CD14-positive monocyte (primary cell): ENCODE measurements around the gene IGFBP6. TPM values are rescaled to one million over a fixed set of nuclear protein-coding genes. Genes with fewer than 3 reads are reported as not detected.

Experiments
- DNase-seq, 3 donors: peaks; one replicate each; pipeline ENCODE4 v3.0.0-alpha.2; 2011 to 2022
- H2AFZ ChIP-seq: 2 replicates; pipeline ENCODE4 v1.6.0; 2012; ENCODE audit warnings: mild to moderate bottlenecking, low read depth, low read length, inconsistent platforms; ENCODE audit not compliant: insufficient read depth, poor library complexity, severe bottlenecking
- H3K27ac ChIP-seq, 2 donors: 1 replicate in 1 of 2; 2 replicates in 1 of 2; pipeline ENCODE4 v1.5.1; 2012 to 2013; ENCODE audit warnings: low read length in 2 of 2, control low read depth in 1 of 2, inconsistent platforms in 1 of 2, low read depth in 1 of 2, mild to moderate bottlenecking in 1 of 2
- H3K27me3 ChIP-seq, 2 donors: one replicate each; pipeline versions ENCODE4 v1.6.0 to v1.6.1; 2011 to 2013; ENCODE audit warnings: low read length in 2 of 2; ENCODE audit not compliant: control insufficient read depth in 2 of 2, insufficient read depth in 2 of 2
- H3K36me3 ChIP-seq, 2 donors: replicated peaks in 1 of 2; 1 replicate in 1 of 2; 2 replicates in 1 of 2; pipeline versions ENCODE4 v1.5.1 to v1.6.1; 2012 to 2013; ENCODE audit warnings: low read length in 2 of 2, control low read depth in 1 of 2, inconsistent platforms in 1 of 2, mild to moderate bottlenecking in 1 of 2; ENCODE audit not compliant: insufficient read depth in 2 of 2, control insufficient read depth in 1 of 2
- H3K4me1 ChIP-seq, 2 donors: 1 replicate in 1 of 2; 2 replicates in 1 of 2; pipeline versions ENCODE4 v1.5.1 to v1.6.1; 2012 to 2013; ENCODE audit warnings: low read length in 2 of 2, control low read depth in 1 of 2, inconsistent platforms in 1 of 2, mild to moderate bottlenecking in 1 of 2, moderate library complexity in 1 of 2; ENCODE audit not compliant: insufficient read depth in 2 of 2, control insufficient read depth in 1 of 2
- H3K4me2 ChIP-seq: replicated peaks from 2 replicates; pipeline ENCODE3; 2012; ENCODE audit warnings: low read length, moderate library complexity, mild to moderate bottlenecking; ENCODE audit not compliant: poor library complexity, severe bottlenecking; ENCODE audit errors: extremely low read depth
- H3K4me3 ChIP-seq, 3 experiments: fragments of 200-600 bp in 1 of 3; sonication (generic) in 1 of 3; replicated peaks in 1 of 3; 1 replicate in 2 of 3; 2 replicates in 1 of 3; pipeline ENCODE4 v1.5.1; 2011 to 2013; ENCODE audit warnings: low read length in 3 of 3, mild to moderate bottlenecking in 3 of 3, control low read depth in 2 of 3, low read depth in 2 of 3, inconsistent platforms in 1 of 3, moderate library complexity in 1 of 3
- H3K79me2 ChIP-seq: 2 replicates; pipeline ENCODE4 v1.6.0; 2012; ENCODE audit warnings: mild to moderate bottlenecking, control low read depth, inconsistent platforms, low read length, moderate library complexity; ENCODE audit not compliant: insufficient read depth
- H3K9ac ChIP-seq: 2 replicates; pipeline ENCODE4 v1.6.0; 2017; ENCODE audit warnings: low read length, mild to moderate bottlenecking; ENCODE audit not compliant: insufficient read depth, poor library complexity, severe bottlenecking
- H3K9me3 ChIP-seq, 2 donors: replicated peaks in 1 of 2; 1 replicate in 1 of 2; 2 replicates in 1 of 2; pipeline versions ENCODE4 v1.5.1 to v1.6.1; 2012 to 2013; ENCODE audit warnings: low read length in 2 of 2, control low read depth in 1 of 2; ENCODE audit not compliant: control insufficient read depth in 1 of 2, insufficient read depth in 1 of 2
- H4K20me1 ChIP-seq: 2 replicates; pipeline ENCODE4 v1.6.0; 2012; ENCODE audit warnings: mild to moderate bottlenecking, low read length, control low read depth, moderate library complexity; ENCODE audit not compliant: insufficient read depth
- H3K27ac Mint-ChIP-seq, 7 donors: one replicate each; pipeline ENCODE4 v1.8.0; 2020; ENCODE audit warnings: mild to moderate bottlenecking in 7 of 7, mixed read lengths in 7 of 7, moderate library complexity in 6 of 7, inconsistent platforms in 2 of 7
- H3K27me3 Mint-ChIP-seq, 3 donors: one replicate each; pipeline ENCODE4 v1.8.0; 2021 to 2022; ENCODE audit warnings: low read depth in 3 of 3, mild to moderate bottlenecking in 3 of 3, mixed read lengths in 3 of 3, moderate library complexity in 3 of 3, inconsistent platforms in 1 of 3
- H3K36me3 Mint-ChIP-seq, 2 donors: one replicate each; pipeline ENCODE4 v1.8.0; 2020; ENCODE audit warnings: mixed read lengths in 2 of 2, inconsistent platforms in 1 of 2, mild to moderate bottlenecking in 1 of 2
- H3K4me1 Mint-ChIP-seq: one replicate; pipeline ENCODE4 v1.8.0; 2020; ENCODE audit warnings: mild to moderate bottlenecking, mixed read lengths
- H3K4me3 Mint-ChIP-seq, 2 donors: one replicate each; pipeline ENCODE4 v1.8.0; 2020; ENCODE audit warnings: mild to moderate bottlenecking in 2 of 2, mixed read lengths in 2 of 2, moderate library complexity in 1 of 2
- H3K9me3 Mint-ChIP-seq, 7 donors: one replicate each; pipeline ENCODE4 v1.8.0; 2020 to 2022; ENCODE audit warnings: mixed read lengths in 7 of 7, mild to moderate bottlenecking in 6 of 7, moderate library complexity in 6 of 7, inconsistent platforms in 2 of 7
- WGBS: methylation state at CpG from one replicate; pipeline ENCODE4 v1.1.5; 2013; ENCODE audit warnings: missing lambda C conversion rate; ENCODE audit not compliant: insufficient coverage; 5-methylcytosine and 5-hydroxymethylcytosine counted together
- intact Hi-C, 2 donors: fragments of 100-400 bp; cut with micrococcal nuclease; formaldehyde crosslinking; loops; one replicate each; pipeline versions ENCODE4 v1.15.0 to v1.15.1; 2023
- polyA plus RNA-seq, 3 donors: library from polyadenylated mRNA; depleted of rRNA in 1 of 3; unstranded in 2 of 3; stranded (reverse) in 1 of 3; fragments of 300-500 nt in 2 of 3; fragments of >200 nt in 1 of 3; fragmentation: Illumina TruSeq in 2 of 3; gene quantifications; 1 replicate in 2 of 3; 2 replicates in 1 of 3; pipeline ENCODE4 v1.2.3, GENCODE V29; 2012 to 2021
- TF ChIP-seq, protein P1 (sequence below): fragments of 200-600 bp; IDR thresholded peaks from one replicate; pipeline ENCODE4 v1.8.0; 2022; ENCODE audit warnings: antibody characterized with exemption, mild to moderate bottlenecking

Gene IGFBP6
- polyA plus RNA-seq, 3 donors: 0.20 TPM; not detected in 2

DNA sequence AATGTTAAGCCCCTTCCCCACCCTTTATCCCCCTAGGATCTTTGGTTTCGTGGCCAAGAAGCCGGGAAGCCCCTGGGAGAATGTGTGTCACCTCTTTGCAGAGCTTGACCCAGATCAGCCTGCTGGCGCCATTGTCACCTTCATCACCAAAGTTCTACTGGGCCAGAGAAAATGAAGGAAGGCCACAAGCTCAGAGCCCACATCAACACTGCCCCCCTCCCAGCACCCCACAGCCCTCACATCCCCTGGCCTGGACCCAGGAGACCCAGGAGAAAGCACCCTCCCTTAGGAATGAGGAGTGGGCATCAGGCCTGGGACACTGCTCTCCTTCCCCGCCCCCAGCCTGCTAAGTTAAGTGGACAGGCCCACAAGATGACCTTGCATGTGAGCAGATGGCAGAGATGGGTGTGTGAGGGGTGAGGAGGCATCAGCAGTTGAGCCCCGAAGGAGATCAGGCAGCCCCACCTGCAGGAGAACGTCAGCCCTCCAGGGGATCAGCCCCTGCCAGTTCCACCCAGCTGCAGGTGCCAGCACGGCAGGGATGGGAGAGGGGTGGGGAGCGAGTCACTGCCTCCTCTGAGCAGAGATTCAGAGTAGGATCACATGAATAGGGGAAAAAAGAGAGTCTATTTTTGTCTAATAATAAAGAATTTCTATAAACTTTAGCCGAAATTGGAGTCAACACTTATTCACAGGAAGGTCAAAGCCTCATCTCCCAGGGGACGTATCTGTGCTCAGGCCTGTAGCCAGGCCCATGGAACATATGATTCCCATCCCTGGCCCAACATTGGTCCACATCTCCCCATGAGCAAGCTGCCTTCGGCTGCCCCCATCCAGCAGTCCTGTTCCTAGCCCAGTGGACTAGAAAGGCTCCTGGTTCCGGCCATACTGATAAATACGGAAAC lies 33.5 kb upstream of the IGFBP6 start:
- WGBS: 94% methylated on average over 7 of the region's 13 CpGs
- Histone ChIP-seq H3K9ac (no peak overlapping the region), H2AFZ (no peak overlapping the region), H3K4me3 (no peak overlapping the region), H3K27ac (no peak overlapping the region), H4K20me1 (peaks cover 16% of the 10 kb centered on the region), H3K9me3 (no peaks in the 10 kb centered on the region), H3K36me3 (peaks cover 37 to 51% of the 10 kb centered on the region in 2 donors), H3K79me2 (no peaks in the 10 kb centered on the region), H3K27me3 (no peaks in the 10 kb centered on the region), H3K4me1 (peaks cover 4 to 8% of the 10 kb centered on the region in 2 donors), H3K4me2 (no peak overlapping the region)
- Mint-ChIP-seq H3K4me3 (no peak overlapping the region), H3K27me3 (peaks cover 0 to 10% (median 6%) of the 10 kb centered on the region in 3 donors), H3K9me3 (peaks cover 0 to 1% (median 0%) of the 10 kb centered on the region in 7 donors), H3K27ac (peak overlapping the region in 1 of 7 donors; percentile 15), H3K36me3 (peaks cover 55 to 59% of the 10 kb centered on the region in 2 donors), H3K4me1 (peaks cover 14% of the 10 kb centered on the region)
- DNase-seq: no peak
- intact Hi-C loops: no loop called here
- TF ChIP-seq, protein P1, sequence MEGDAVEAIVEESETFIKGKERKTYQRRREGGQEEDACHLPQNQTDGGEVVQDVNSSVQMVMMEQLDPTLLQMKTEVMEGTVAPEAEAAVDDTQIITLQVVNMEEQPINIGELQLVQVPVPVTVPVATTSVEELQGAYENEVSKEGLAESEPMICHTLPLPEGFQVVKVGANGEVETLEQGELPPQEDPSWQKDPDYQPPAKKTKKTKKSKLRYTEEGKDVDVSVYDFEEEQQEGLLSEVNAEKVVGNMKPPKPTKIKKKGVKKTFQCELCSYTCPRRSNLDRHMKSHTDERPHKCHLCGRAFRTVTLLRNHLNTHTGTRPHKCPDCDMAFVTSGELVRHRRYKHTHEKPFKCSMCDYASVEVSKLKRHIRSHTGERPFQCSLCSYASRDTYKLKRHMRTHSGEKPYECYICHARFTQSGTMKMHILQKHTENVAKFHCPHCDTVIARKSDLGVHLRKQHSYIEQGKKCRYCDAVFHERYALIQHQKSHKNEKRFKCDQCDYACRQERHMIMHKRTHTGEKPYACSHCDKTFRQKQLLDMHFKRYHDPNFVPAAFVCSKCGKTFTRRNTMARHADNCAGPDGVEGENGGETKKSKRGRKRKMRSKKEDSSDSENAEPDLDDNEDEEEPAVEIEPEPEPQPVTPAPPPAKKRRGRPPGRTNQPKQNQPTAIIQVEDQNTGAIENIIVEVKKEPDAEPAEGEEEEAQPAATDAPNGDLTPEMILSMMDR: no peak

DNA sequence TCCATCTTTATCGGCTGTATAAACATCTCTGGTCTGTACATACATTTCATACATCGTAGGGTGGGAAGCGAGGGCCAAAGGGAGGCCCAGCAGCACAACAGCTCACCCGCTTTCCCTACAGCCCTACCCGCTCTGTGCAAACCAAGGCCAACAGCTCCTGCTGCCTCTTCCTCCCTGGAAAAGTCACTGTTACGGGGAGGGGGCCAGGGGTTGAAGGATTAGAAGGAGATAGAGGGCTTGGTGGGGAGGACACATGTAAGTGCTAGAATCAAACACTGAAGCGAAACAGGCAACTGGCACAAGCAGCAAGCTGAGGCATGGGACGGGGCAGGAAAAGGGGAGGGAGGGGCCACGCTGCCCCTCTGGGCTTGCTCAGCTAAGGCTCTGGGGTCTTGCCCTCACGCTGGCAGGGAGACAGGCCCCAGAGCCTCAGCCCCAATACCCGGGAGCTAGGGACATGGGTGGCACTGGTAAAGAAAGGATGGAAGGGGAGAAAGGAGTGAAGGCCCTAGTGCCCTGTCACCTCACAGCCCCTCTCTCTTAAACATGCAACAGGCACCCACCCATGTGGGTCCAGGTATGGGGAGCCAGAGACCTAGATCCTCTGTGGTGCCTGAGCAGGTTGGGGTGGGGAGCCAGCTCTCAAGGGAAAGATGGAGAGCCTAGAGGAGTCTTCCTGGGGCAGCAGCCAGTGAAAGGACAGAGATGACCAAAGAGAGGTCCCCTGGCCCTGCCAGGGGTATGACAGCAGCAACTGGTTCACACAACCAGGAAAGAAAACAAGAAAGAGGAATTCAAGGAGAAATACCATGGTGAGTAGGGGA lies 32.6 kb upstream of the IGFBP6 start:
- Mint-ChIP-seq H3K27me3 (peaks cover 0 to 10% (median 6%) of the 10 kb centered on the region in 3 donors), H3K9me3 (peaks cover 0 to 1% (median 0%) of the 10 kb centered on the region in 7 donors), H3K4me1 (peaks cover 18% of the 10 kb centered on the region), H3K4me3 (no peak overlapping the region), H3K27ac (peak overlapping the region in 2 of 7 donors; percentile 53 to 80), H3K36me3 (peaks cover 64 to 68% of the 10 kb centered on the region in 2 donors)
- intact Hi-C loops: loop anchor here (5.0 kb wide), 2 partner anchors 37 to 132 kb away; partner anchors contain the start of gene SOAT2 (in 1 of the 2)
- H3K27ac ChIP-seq: no peak overlapping the region
- H3K9me3 ChIP-seq: no peaks in the 10 kb centered on the region
- no peak overlapping the region for H3K4me2 ChIP-seq
- peaks cover 42 to 60% of the 10 kb centered on the region in 2 donors for H3K36me3 ChIP-seq
- H3K27me3 ChIP-seq: no peaks in the 10 kb centered on the region
- no peak overlapping the region for H3K4me3 ChIP-seq
- H3K79me2 ChIP-seq: no peaks in the 10 kb centered on the region
- H4K20me1 ChIP-seq: peaks cover 23% of the 10 kb centered on the region
- peaks cover 4 to 15% of the 10 kb centered on the region in 2 donors for H3K4me1 ChIP-seq
- no peak for DNase-seq
- H3K9ac ChIP-seq: no peak overlapping the region
- 98% methylated on average over 6 of the region's 11 CpGs for WGBS
- TF ChIP-seq, protein P1: no peak
- H2AFZ ChIP-seq: no peak overlapping the region
